Measurements from ENCODE around the gene MMP17. TPM values are rescaled to one million over a fixed set of nuclear protein-coding genes. Genes with fewer than 3 reads are reported as not detected.

MMP17 gene
- total RNA-seq, 2 experiments from 2014 or later: not detected

GRCh38 chr12:131794061-131794460, 34.1 kb upstream of the MMP17 start:
- H3K27me3 Mint-ChIP-seq: no peaks in the 10 kb centered on the region
- intact Hi-C loops (cut with DNase I, micrococcal nuclease): no loop called here
- peaks cover 34% of the 10 kb centered on the region for H3K36me3 Mint-ChIP-seq (ENCODE audit: low read depth)
- ChIA-PET POLR2A (no interaction called here), CTCF (interaction anchor here (1.3 kb wide), 1 partner anchor 14 kb away, joined by 3 read pairs; no protein-coding TSS in a partner anchor)
- H3K27ac Mint-ChIP-seq: no peak overlapping the region
- no peak overlapping the region for H3K4me3 Mint-ChIP-seq
- DNase-seq (no peak), ATAC-seq (no peak)
- H3K9me3 Mint-ChIP-seq (ENCODE audit: low read depth): no peaks in the 10 kb centered on the region
- H3K4me1 Mint-ChIP-seq: no peaks in the 10 kb centered on the region

GRCh38 chr12:131794573-131794972, 33.6 kb upstream of the MMP17 start:
- ChIA-PET CTCF (interaction anchor here (1.3 kb wide), 1 partner anchor 14 kb away, joined by 3 read pairs; no protein-coding TSS in a partner anchor), POLR2A (no interaction called here)
- ATAC-seq (no peak), DNase-seq (no peak)
- no peaks in the 10 kb centered on the region for H3K27me3 Mint-ChIP-seq
- intact Hi-C loops (cut with DNase I, micrococcal nuclease): no loop called here
- H3K4me3 Mint-ChIP-seq: no peak overlapping the region
- H3K27ac Mint-ChIP-seq: no peak overlapping the region
- H3K4me1 Mint-ChIP-seq: no peaks in the 10 kb centered on the region
- H3K36me3 Mint-ChIP-seq (ENCODE audit: low read depth): peaks cover 38% of the 10 kb centered on the region
- H3K9me3 Mint-ChIP-seq (ENCODE audit: low read depth): no peaks in the 10 kb centered on the region

- Mint-ChIP-seq H3K27me3 (no peaks in the 10 kb centered on the region), H3K9me3 (ENCODE audit: low read depth) (no peaks in the 10 kb centered on the region), H3K4me3 (no peak overlapping the region), H3K4me1 (no peaks in the 10 kb centered on the region), H3K27ac (no peak overlapping the region), H3K36me3 (ENCODE audit: low read depth) (peaks cover 38% of the 10 kb centered on the region)
- DNase-seq: no peak
- no peak for ATAC-seq
- POLR2A ChIA-PET: no interaction called here
- CTCF ChIA-PET: interaction anchor here (1.3 kb wide), 1 partner anchor 15 kb away, joined by 3 read pairs; no protein-coding TSS in a partner anchor
- intact Hi-C loops (cut with DNase I, micrococcal nuclease): no loop called here
Measured at GRCh38 chr12:131795064-131795463, 33.1 kb upstream of the MMP17 start.

- DNase-seq (no peak), ATAC-seq (no peak)
- Mint-ChIP-seq H3K36me3 (ENCODE audit: low read depth) (peaks cover 39% of the 10 kb centered on the region), H3K27me3 (no peaks in the 10 kb centered on the region), H3K9me3 (ENCODE audit: low read depth) (no peaks in the 10 kb centered on the region), H3K4me1 (no peaks in the 10 kb centered on the region), H3K4me3 (no peak overlapping the region), H3K27ac (no peak overlapping the region)
- intact Hi-C loops (cut with DNase I, micrococcal nuclease): no loop called here
- ChIA-PET CTCF (no interaction called here), POLR2A (no interaction called here)
Measured at GRCh38 chr12:131795690-131796410, 32.3 kb upstream of the MMP17 start.

- Mint-ChIP-seq H3K36me3 (ENCODE audit: low read depth) (peaks cover 40% of the 10 kb centered on the region), H3K4me1 (no peaks in the 10 kb centered on the region), H3K4me3 (no peak overlapping the region), H3K9me3 (ENCODE audit: low read depth) (no peaks in the 10 kb centered on the region), H3K27me3 (no peaks in the 10 kb centered on the region), H3K27ac (no peak overlapping the region)
- no peak for DNase-seq
- ChIA-PET CTCF (interaction anchor here (0.5 kb wide), 1 partner anchor 647 kb away, joined by 3 read pairs; no protein-coding TSS in a partner anchor), POLR2A (no interaction called here)
- no peak for ATAC-seq
- intact Hi-C loops (cut with DNase I, micrococcal nuclease): no loop called here
Measured at GRCh38 chr12:131796411-131796736, 31.8 kb upstream of the MMP17 start.

GRCh38 chr12:131796754-131797587, 31.2 kb upstream of the MMP17 start:
- CTCF ChIA-PET: interaction anchor here (0.5 kb wide), 1 partner anchor 647 kb away, joined by 3 read pairs; no protein-coding TSS in a partner anchor
- H3K27ac Mint-ChIP-seq: no peak overlapping the region
- H3K36me3 Mint-ChIP-seq (ENCODE audit: low read depth): peaks cover 45% of the 10 kb centered on the region
- no peaks in the 10 kb centered on the region for H3K9me3 Mint-ChIP-seq (ENCODE audit: low read depth)
- no peak overlapping the region for H3K4me3 Mint-ChIP-seq
- no peaks in the 10 kb centered on the region for H3K4me1 Mint-ChIP-seq
- no peaks in the 10 kb centered on the region for H3K27me3 Mint-ChIP-seq
- ATAC-seq (no peak), DNase-seq (no peak)
- intact Hi-C loops (cut with DNase I, micrococcal nuclease): no loop called here
- POLR2A ChIA-PET: no interaction called here

- no peaks in the 10 kb centered on the region for H3K4me1 Mint-ChIP-seq
- H3K36me3 Mint-ChIP-seq (ENCODE audit: low read depth): peaks cover 48% of the 10 kb centered on the region
- intact Hi-C loops (cut with DNase I, micrococcal nuclease): no loop called here
- ATAC-seq (no peak), DNase-seq (no peak)
- no peaks in the 10 kb centered on the region for H3K27me3 Mint-ChIP-seq
- H3K27ac Mint-ChIP-seq: no peak overlapping the region
- H3K4me3 Mint-ChIP-seq: no peak overlapping the region
- no peaks in the 10 kb centered on the region for H3K9me3 Mint-ChIP-seq (ENCODE audit: low read depth)
- ChIA-PET CTCF (no interaction called here), POLR2A (no interaction called here)
Measured at GRCh38 chr12:131797588-131797934, 30.6 kb upstream of the MMP17 start.

- ATAC-seq: no peak
- H3K4me1 Mint-ChIP-seq: no peaks in the 10 kb centered on the region
- H3K27me3 Mint-ChIP-seq: no peaks in the 10 kb centered on the region
- no peak for DNase-seq
- no peaks in the 10 kb centered on the region for H3K9me3 Mint-ChIP-seq (ENCODE audit: low read depth)
- no peak overlapping the region for H3K4me3 Mint-ChIP-seq
- H3K27ac Mint-ChIP-seq: no peak overlapping the region
- ChIA-PET POLR2A (no interaction called here), CTCF (no interaction called here)
- intact Hi-C loops (cut with DNase I, micrococcal nuclease): no loop called here
- H3K36me3 Mint-ChIP-seq (ENCODE audit: low read depth): peaks cover 46% of the 10 kb centered on the region
Measured at GRCh38 chr12:131799195-131799594, 29.0 kb upstream of the MMP17 start.

GRCh38 chr12:131799828-131800593, 28.2 kb upstream of the MMP17 start:
- intact Hi-C loops (cut with DNase I, micrococcal nuclease): no loop called here
- ATAC-seq: no peak
- no peak for DNase-seq
- H3K9me3 Mint-ChIP-seq (ENCODE audit: low read depth): no peaks in the 10 kb centered on the region
- no peak overlapping the region for H3K27ac Mint-ChIP-seq
- H3K27me3 Mint-ChIP-seq: no peaks in the 10 kb centered on the region
- CTCF ChIA-PET: no interaction called here
- peaks cover 46% of the 10 kb centered on the region for H3K36me3 Mint-ChIP-seq (ENCODE audit: low read depth)
- no peaks in the 10 kb centered on the region for H3K4me1 Mint-ChIP-seq
- no peak overlapping the region for H3K4me3 Mint-ChIP-seq
- POLR2A ChIA-PET: no interaction called here

GRCh38 chr12:131800594-131801135, 27.5 kb upstream of the MMP17 start:
- Mint-ChIP-seq H3K9me3 (ENCODE audit: low read depth) (no peaks in the 10 kb centered on the region), H3K27me3 (no peaks in the 10 kb centered on the region), H3K36me3 (ENCODE audit: low read depth) (peaks cover 46% of the 10 kb centered on the region), H3K4me1 (no peaks in the 10 kb centered on the region), H3K27ac (no peak overlapping the region), H3K4me3 (no peak overlapping the region)
- ChIA-PET POLR2A (no interaction called here), CTCF (no interaction called here)
- ATAC-seq: no peak
- no peak for DNase-seq
- intact Hi-C loops (cut with DNase I, micrococcal nuclease): no loop called here

GRCh38 chr12:131801254-131801866, 26.8 kb upstream of the MMP17 start:
- Mint-ChIP-seq H3K4me3 (no peak overlapping the region), H3K4me1 (no peaks in the 10 kb centered on the region), H3K27me3 (no peaks in the 10 kb centered on the region), H3K9me3 (ENCODE audit: low read depth) (no peaks in the 10 kb centered on the region), H3K36me3 (ENCODE audit: low read depth) (peaks cover 43% of the 10 kb centered on the region), H3K27ac (no peak overlapping the region)
- intact Hi-C loops (cut with DNase I, micrococcal nuclease): no loop called here
- DNase-seq (no peak), ATAC-seq (no peak)
- POLR2A ChIA-PET: no interaction called here
- CTCF ChIA-PET: no interaction called here
